HepG2 (cell line): ENCODE measurements around the gene SPX. TPM values are rescaled to one million over a fixed set of nuclear protein-coding genes. Genes with fewer than 3 reads are reported as not detected.

ENCODE experiments used
- HDAC2 ChIP-seq: sonication (generic); formaldehyde crosslinking; IDR thresholded peaks from 2 replicates; pipeline ENCODE4 v1.4.0; 2020; ENCODE audit warnings: missing genetic modification reagents
- ISL2 ChIP-seq: sonication (generic); formaldehyde crosslinking; IDR thresholded peaks from 2 replicates; pipeline ENCODE4 v1.5.0; 2020; ENCODE audit warnings: missing genetic modification reagents
- JUND ChIP-seq: sonication (generic); formaldehyde crosslinking; IDR thresholded peaks from 2 replicates; pipeline ENCODE4 v1.8.0; 2022; ENCODE audit warnings: mild to moderate bottlenecking, missing genetic modification reagents
- MEIS2 ChIP-seq: sonication (generic); formaldehyde crosslinking; IDR thresholded peaks from 2 replicates; pipeline ENCODE4 v1.9.0; 2021; ENCODE audit warnings: mild to moderate bottlenecking, missing genetic modification reagents
- MTF1 ChIP-seq: sonication (generic); formaldehyde crosslinking; IDR thresholded peaks from 2 replicates; pipeline ENCODE4 v1.5.0; 2020; ENCODE audit warnings: missing genetic modification reagents
- NCOR1 ChIP-seq: fragments of 200-600 bp; sonication (generic); IDR thresholded peaks from 2 replicates; pipeline ENCODE4 v1.7.0; 2017; ENCODE audit warnings: antibody characterized with exemption, low read length, borderline replicate concordance
- NFE2 ChIP-seq: sonication (generic); formaldehyde crosslinking; IDR thresholded peaks from 2 replicates; pipeline ENCODE4 v1.4.0; 2020; ENCODE audit warnings: missing genetic modification reagents
- NFIC ChIP-seq: IDR thresholded peaks from 2 replicates; pipeline ENCODE4 v1.6.1; 2012; ENCODE audit warnings: mild to moderate bottlenecking, low read length, inconsistent platforms
- SIX1 ChIP-seq: sonication (generic); formaldehyde crosslinking; IDR thresholded peaks from 2 replicates; pipeline ENCODE4 v1.4.0; 2020; ENCODE audit warnings: missing genetic modification reagents, borderline replicate concordance
- SOX5 ChIP-seq: IDR thresholded peaks from 2 replicates; pipeline ENCODE4 v1.6.1; 2016; ENCODE audit warnings: borderline replicate concordance
- SRSF9 ChIP-seq: fragments of 200-400 bp; formaldehyde crosslinking; IDR thresholded peaks from 2 replicates; pipeline ENCODE4 v1.6.1; 2018; ENCODE audit warnings: borderline replicate concordance, mild to moderate bottlenecking, low read depth, low read length; ENCODE audit not compliant: insufficient read depth, poor library complexity, severe bottlenecking
- TBL1XR1 ChIP-seq: fragments of 150-350 bp; IDR thresholded peaks from 2 replicates; pipeline ENCODE4 v1.6.1; 2014; ENCODE audit warnings: borderline replicate concordance, low read length; ENCODE audit not compliant: partially characterized antibody
- TCF7 ChIP-seq: sonication (generic); IDR thresholded peaks from 2 replicates; pipeline ENCODE4 v1.6.1; 2016; ENCODE audit warnings: antibody characterized with exemption, low read depth
- ZNF547 ChIP-seq: sonication (generic); formaldehyde crosslinking; IDR thresholded peaks from 2 replicates; pipeline ENCODE4 v1.5.1; 2020; ENCODE audit warnings: mild to moderate bottlenecking, missing genetic modification reagents
- ZNF839 ChIP-seq: sonication (generic); formaldehyde crosslinking; IDR thresholded peaks from 2 replicates; pipeline ENCODE4 v1.4.0; 2020; ENCODE audit warnings: missing genetic modification reagents, mild to moderate bottlenecking, borderline replicate concordance
- ZNF850 ChIP-seq: sonication (generic); formaldehyde crosslinking; conservative IDR thresholded peaks from 2 replicates; pipeline ENCODE4 v1.9.0; 2021; ENCODE audit warnings: mild to moderate bottlenecking, missing genetic modification reagents
- polyA plus RNA-seq, 8 experiments: library from polyadenylated mRNA; depleted of rRNA in 3 of 8; stranded (reverse) in 7 of 8; unstranded in 1 of 8; fragments of >200 nt; fragmentation: Illumina TruSeq in 4 of 8; extraction: Trizol in 4 of 8; gene quantifications; 2 replicates each; pipeline versions ENCODE4 v1.2.1 to v1.2.3, GENCODE V29; 2011 to 2016; ENCODE audit warnings: low read depth in 4 of 8, missing spikeins in 1 of 8, mixed read lengths in 1 of 8; ENCODE audit not compliant: insufficient read depth in 1 of 8
- total RNA-seq, 5 experiments: library from RNA; depleted of rRNA; stranded (reverse); fragments of >200 nt; fragmentation: Illumina TruSeq; extraction: Trizol; gene quantifications; 2 replicates each; pipeline ENCODE4 v1.2.3, GENCODE V29; 2016; ENCODE audit warnings: low read depth in 1 of 5
- TF ChIP-seq, protein P1 (sequence below): sonication (generic); formaldehyde crosslinking; IDR thresholded peaks from 2 replicates; pipeline ENCODE4 v1.4.0; 2020; ENCODE audit warnings: missing genetic modification reagents

The SPX gene
- total and polyA plus RNA-seq, 2 of the 13 experiments (the other 11 are each of a cell fraction or from before 2014, with no cell fraction given): 0.07 to 0.16 TPM

DNA sequence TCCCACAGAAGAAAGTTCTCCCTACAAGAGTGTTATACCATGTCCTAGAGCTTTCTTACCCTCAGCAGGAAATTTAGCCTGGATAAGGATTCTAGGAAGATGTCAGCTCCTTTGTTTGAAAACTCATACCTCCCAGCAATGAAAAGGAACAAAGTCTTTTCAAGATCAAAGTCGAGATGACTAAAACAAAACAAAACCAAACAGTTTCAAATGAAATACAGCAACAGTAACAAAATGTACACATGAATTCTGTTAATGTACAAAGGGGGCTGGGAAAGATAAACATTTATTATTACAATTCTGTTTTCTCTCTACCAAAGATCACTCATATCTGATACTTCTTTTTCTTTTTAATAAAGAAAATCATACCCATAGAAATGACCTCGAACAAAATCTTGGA, 36.8 kb downstream of the SPX start (continued):
- peak; percentile 80; the same call in 1 of the 2 replicates for TF ChIP-seq NFIC
- TF ChIP-seq NCOR1: peak; percentile 66; the same call in 1 of the 2 replicates
- peak; percentile 87 for TF ChIP-seq TCF7
- no peak; the same call in 1 of the 2 replicates for TF ChIP-seq SIX1 (CRISPR knock-in tag)
- no peak for TF ChIP-seq SRSF9
- TF ChIP-seq ISL2 (CRISPR knock-in tag): peak; percentile 46; the same call in 1 of the 2 replicates
- TF ChIP-seq ZNF839 (CRISPR knock-in tag): no peak
- TF ChIP-seq, protein P1, sequence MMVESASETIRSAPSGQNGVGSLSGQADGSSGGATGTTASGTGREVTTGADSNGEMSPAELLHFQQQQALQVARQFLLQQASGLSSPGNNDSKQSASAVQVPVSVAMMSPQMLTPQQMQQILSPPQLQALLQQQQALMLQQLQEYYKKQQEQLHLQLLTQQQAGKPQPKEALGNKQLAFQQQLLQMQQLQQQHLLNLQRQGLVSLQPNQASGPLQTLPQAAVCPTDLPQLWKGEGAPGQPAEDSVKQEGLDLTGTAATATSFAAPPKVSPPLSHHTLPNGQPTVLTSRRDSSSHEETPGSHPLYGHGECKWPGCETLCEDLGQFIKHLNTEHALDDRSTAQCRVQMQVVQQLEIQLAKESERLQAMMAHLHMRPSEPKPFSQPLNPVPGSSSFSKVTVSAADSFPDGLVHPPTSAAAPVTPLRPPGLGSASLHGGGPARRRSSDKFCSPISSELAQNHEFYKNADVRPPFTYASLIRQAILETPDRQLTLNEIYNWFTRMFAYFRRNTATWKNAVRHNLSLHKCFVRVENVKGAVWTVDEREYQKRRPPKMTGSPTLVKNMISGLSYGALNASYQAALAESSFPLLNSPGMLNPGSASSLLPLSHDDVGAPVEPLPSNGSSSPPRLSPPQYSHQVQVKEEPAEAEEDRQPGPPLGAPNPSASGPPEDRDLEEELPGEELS (CRISPR knock-in tag): peak; percentile 69
- TF ChIP-seq ZNF850 (CRISPR knock-in tag): no peak
- TF ChIP-seq JUND: no peak
- TF ChIP-seq TBL1XR1: no peak
- TF ChIP-seq MEIS2: no peak
- TF ChIP-seq MTF1 (CRISPR knock-in tag): no peak
- TF ChIP-seq NFE2 (CRISPR knock-in tag): no peak
- TF ChIP-seq ZNF547 (CRISPR knock-in tag): no peak
- TF ChIP-seq HDAC2 (CRISPR knock-in tag): peak; percentile 49
- TF ChIP-seq SOX5 (CRISPR knock-in tag): peak; percentile 95
